ENCODE results near the gene PHC2.
"Not testable (repeated sequence)": the region's sequence is repeated elsewhere in the genome, so short reads cannot be mapped to it uniquely, and the experiment has no call there.

GRCh38 chr1:33309351-33309750 lies 121.5 kb downstream of the PHC2 start:
- not testable (repeated sequence) for TF ChIP-seq CTCF (IDR thresholded peaks at IDR 0.05; ENCODE audit: low read length); EZH2 (IDR thresholded peaks at IDR 0.05; ENCODE audit: borderline replicate concordance, low read length)
